GM12878 (cell line): ENCODE measurements around the gene TRIM13. TPM values are rescaled to one million over a fixed set of nuclear protein-coding genes. Genes with fewer than 3 reads are reported as not detected.

Experiments used
- CREM ChIP-seq: IDR thresholded peaks from 2 replicates; pipeline ENCODE4 v1.6.1; 2014; ENCODE audit warnings: antibody characterized with exemption, low read depth
- FOXM1 ChIP-seq: IDR thresholded peaks from 2 replicates; pipeline ENCODE4 v1.6.1; 2012; ENCODE audit warnings: low read depth, mild to moderate bottlenecking, inconsistent platforms, low read length, moderate library complexity
- GATAD2B ChIP-seq: fragments of 450-650 bp; conservative IDR thresholded peaks from 2 replicates; pipeline ENCODE4 v1.6.1; 2017; ENCODE audit warnings: low read depth, mild to moderate bottlenecking, moderate library complexity
- JUND ChIP-seq: IDR thresholded peaks from 2 replicates; pipeline ENCODE4 v1.6.1; 2012; ENCODE audit warnings: low read depth, mild to moderate bottlenecking, low read length, improper control_type of control experiment, moderate library complexity
- MYC ChIP-seq: IDR thresholded peaks from 2 replicates; pipeline ENCODE4 v1.6.1; 2011; ENCODE audit warnings: mild to moderate bottlenecking, low read length, moderate library complexity, inconsistent platforms; ENCODE audit not compliant: insufficient read depth, insufficient replicate concordance, insufficient read length, severe bottlenecking
- NFYB ChIP-seq: IDR thresholded peaks from 2 replicates; pipeline ENCODE4 v1.6.1; 2011; ENCODE audit warnings: low read depth, mild to moderate bottlenecking, low read length, improper control_type of control experiment, moderate library complexity; ENCODE audit not compliant: insufficient read depth
- NR2F1 ChIP-seq: fragments of 450-650 bp; conservative IDR thresholded peaks from 2 replicates; pipeline ENCODE4 v1.6.1; 2017; ENCODE audit warnings: mild to moderate bottlenecking
- PML ChIP-seq: IDR thresholded peaks from 2 replicates; pipeline ENCODE4 v1.6.1; 2012; ENCODE audit warnings: low read length, inconsistent platforms
- POU2F2 ChIP-seq: IDR thresholded peaks from 3 replicates; pipeline ENCODE4 v1.6.1; 2011; ENCODE audit warnings: low read depth, mild to moderate bottlenecking, low read length, borderline replicate concordance
- PRDM15 ChIP-seq: fragments of 450-650 bp; formaldehyde crosslinking; IDR thresholded peaks from 2 replicates; pipeline ENCODE4 v1.4.0; 2020; ENCODE audit warnings: mild to moderate bottlenecking, moderate library complexity
- RELA ChIP-seq: fragments of 450-650 bp; IDR thresholded peaks from 2 replicates; pipeline ENCODE4 v1.8.0; 2014; ENCODE audit warnings: borderline replicate concordance; ENCODE audit not compliant: partially characterized antibody
- SIN3A ChIP-seq: IDR thresholded peaks from 2 replicates; pipeline ENCODE4 v1.6.1; 2012; ENCODE audit warnings: low read depth, low read length, improper control_type of control experiment
- SMAD1 ChIP-seq: fragments of 450-650 bp; IDR thresholded peaks from 2 replicates; pipeline ENCODE4 v1.6.1; 2018; ENCODE audit warnings: mild to moderate bottlenecking, low read depth; ENCODE audit not compliant: partially characterized antibody
- STAT1 ChIP-seq: fragments of 450-650 bp; conservative IDR thresholded peaks from 2 replicates; pipeline ENCODE4 v1.6.1; 2014; ENCODE audit warnings: antibody characterized with exemption, mild to moderate bottlenecking
- SUPT20H ChIP-seq: IDR thresholded peaks from 2 replicates; pipeline ENCODE4 v1.6.1; 2011; ENCODE audit warnings: low read depth, mild to moderate bottlenecking, low read length, moderate library complexity, borderline replicate concordance; ENCODE audit not compliant: control insufficient read depth
- YBX1 ChIP-seq: fragments of 450-650 bp; IDR thresholded peaks from 2 replicates; pipeline ENCODE4 v1.6.1; 2016; ENCODE audit warnings: antibody characterized with exemption
- ZBTB33 ChIP-seq: fragments of 450-650 bp; IDR thresholded peaks from 2 replicates; pipeline ENCODE4 v1.6.1; 2017; ENCODE audit warnings: mild to moderate bottlenecking
- ZBTB40 ChIP-seq: fragments of 450-650 bp; IDR thresholded peaks from 2 replicates; pipeline ENCODE4 v1.6.1; 2016; ENCODE audit warnings: mild to moderate bottlenecking, moderate library complexity, borderline replicate concordance
- polyA plus RNA-seq, 11 experiments: library from polyadenylated mRNA; depleted of rRNA in 4 of 11; unstranded in 6 of 11; stranded (reverse) in 5 of 11; fragments of >200 nt; fragmentation: Nextera tagmentation in 4 of 11; fragmentation: Illumina TruSeq in 1 of 11; extraction: Ambion mirVana in 4 of 11; extraction: Trizol in 1 of 11; gene quantifications; 1 replicate in 1 of 11; 2 replicates in 10 of 11; pipeline versions ENCODE4 v1.2.1 to v1.2.3, GENCODE V29; 2011 to 2016; ENCODE audit warnings: inconsistent platforms in 2 of 11, missing spikeins in 2 of 11, low read depth in 1 of 11
- total RNA-seq, 4 experiments: library from RNA; depleted of rRNA in 3 of 4; stranded (reverse); fragments of >200 nt in 3 of 4; fragmentation: Illumina TruSeq in 1 of 4; extraction: Trizol in 1 of 4; gene quantifications; 2 replicates each; pipeline versions ENCODE4 v1.2.1 to v1.2.3, GENCODE V29; 2013 to 2021

Gene TRIM13
- total and polyA plus RNA-seq, 10 of the 15 experiments (the other 5 are each of a cell fraction or from before 2014, with no cell fraction given): 15.4 to 33.8 (median 21.0) TPM

- TF ChIP-seq PRDM15 (no peak), NFYB (no peak), PML (no peak), STAT1 (no peak), SIN3A (no peak), ZBTB33 (no peak), YBX1 (no peak), NR2F1 (peak; percentile 51; the same call in 1 of the 2 replicates), CREM (peak; percentile 79), GATAD2B (no peak), FOXM1 (peak; percentile 75; the same call in 1 of the 2 replicates), RELA (no peak), SMAD1 (no peak), SUPT20H (no peak), JUND (peak; percentile 55), ZBTB40 (no peak), MYC (no peak), POU2F2 (no peak)
Observed at GRCh38 chr13:50026788-50027473, 30.1 kb downstream of the TRIM13 start (continued).
